ENCODE data around the gene DGKQ. TPM values are rescaled to one million over a fixed set of nuclear protein-coding genes. Genes with fewer than 3 reads are reported as not detected.

DGKQ gene
- total RNA-seq, 2 donors from 2014 or later, result 3.1 to 4.8 TPM

- no peaks in the 10 kb centered on the region for H3K9me3 ChIP-seq
- no peak for DNase-seq (ENCODE audit: low spot score)
- TF ChIP-seq, protein P1, sequence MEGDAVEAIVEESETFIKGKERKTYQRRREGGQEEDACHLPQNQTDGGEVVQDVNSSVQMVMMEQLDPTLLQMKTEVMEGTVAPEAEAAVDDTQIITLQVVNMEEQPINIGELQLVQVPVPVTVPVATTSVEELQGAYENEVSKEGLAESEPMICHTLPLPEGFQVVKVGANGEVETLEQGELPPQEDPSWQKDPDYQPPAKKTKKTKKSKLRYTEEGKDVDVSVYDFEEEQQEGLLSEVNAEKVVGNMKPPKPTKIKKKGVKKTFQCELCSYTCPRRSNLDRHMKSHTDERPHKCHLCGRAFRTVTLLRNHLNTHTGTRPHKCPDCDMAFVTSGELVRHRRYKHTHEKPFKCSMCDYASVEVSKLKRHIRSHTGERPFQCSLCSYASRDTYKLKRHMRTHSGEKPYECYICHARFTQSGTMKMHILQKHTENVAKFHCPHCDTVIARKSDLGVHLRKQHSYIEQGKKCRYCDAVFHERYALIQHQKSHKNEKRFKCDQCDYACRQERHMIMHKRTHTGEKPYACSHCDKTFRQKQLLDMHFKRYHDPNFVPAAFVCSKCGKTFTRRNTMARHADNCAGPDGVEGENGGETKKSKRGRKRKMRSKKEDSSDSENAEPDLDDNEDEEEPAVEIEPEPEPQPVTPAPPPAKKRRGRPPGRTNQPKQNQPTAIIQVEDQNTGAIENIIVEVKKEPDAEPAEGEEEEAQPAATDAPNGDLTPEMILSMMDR (IDR thresholded peaks at IDR 0.05), result no peak
- no peak overlapping the region for H3K4me3 ChIP-seq
- no peaks in the 10 kb centered on the region for H3K27me3 ChIP-seq
- H3K4me1 ChIP-seq, result peaks cover 0 to 34% of the 10 kb centered on the region in 2 donors
- H3K36me3 ChIP-seq, result no peaks in the 10 kb centered on the region
- H3K27ac ChIP-seq, result no peak overlapping the region
These were observed 4.6 kb downstream of the DGKQ start for GRCh38 chr4:968621-969394.

DNA sequence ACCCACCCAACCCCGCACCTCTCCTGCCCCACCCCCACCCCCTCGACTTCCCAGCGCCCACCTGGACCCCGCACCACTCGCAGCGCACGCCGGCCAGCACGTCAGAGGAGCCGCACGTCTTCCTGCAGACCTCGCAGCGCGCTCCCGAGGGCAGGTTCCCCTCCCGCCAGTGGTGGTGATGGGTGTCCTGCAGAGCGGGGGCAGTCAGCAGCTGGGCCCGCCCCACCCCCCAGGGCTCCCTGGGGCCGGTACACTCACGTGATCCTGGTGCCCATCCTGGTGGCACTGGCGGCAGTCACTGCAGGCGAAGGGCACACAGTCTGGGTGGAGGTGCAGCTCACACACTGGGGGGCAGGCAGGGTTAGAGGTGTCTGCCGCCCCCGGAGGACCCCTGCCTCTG is 5.1 kb downstream of the DGKQ start:
- DNase-seq (ENCODE audit: low spot score), result no peak
- Histone ChIP-seq H3K4me1 (peaks cover 0 to 32% of the 10 kb centered on the region in 2 donors), H3K4me3 (peak overlapping the region in 1 of 2 donors; percentile 21), H3K9me3 (no peaks in the 10 kb centered on the region), H3K27me3 (no peaks in the 10 kb centered on the region), H3K27ac (no peak overlapping the region), H3K36me3 (no peaks in the 10 kb centered on the region)
- TF ChIP-seq, protein P1 (IDR thresholded peaks at IDR 0.05), result no peak

DNA sequence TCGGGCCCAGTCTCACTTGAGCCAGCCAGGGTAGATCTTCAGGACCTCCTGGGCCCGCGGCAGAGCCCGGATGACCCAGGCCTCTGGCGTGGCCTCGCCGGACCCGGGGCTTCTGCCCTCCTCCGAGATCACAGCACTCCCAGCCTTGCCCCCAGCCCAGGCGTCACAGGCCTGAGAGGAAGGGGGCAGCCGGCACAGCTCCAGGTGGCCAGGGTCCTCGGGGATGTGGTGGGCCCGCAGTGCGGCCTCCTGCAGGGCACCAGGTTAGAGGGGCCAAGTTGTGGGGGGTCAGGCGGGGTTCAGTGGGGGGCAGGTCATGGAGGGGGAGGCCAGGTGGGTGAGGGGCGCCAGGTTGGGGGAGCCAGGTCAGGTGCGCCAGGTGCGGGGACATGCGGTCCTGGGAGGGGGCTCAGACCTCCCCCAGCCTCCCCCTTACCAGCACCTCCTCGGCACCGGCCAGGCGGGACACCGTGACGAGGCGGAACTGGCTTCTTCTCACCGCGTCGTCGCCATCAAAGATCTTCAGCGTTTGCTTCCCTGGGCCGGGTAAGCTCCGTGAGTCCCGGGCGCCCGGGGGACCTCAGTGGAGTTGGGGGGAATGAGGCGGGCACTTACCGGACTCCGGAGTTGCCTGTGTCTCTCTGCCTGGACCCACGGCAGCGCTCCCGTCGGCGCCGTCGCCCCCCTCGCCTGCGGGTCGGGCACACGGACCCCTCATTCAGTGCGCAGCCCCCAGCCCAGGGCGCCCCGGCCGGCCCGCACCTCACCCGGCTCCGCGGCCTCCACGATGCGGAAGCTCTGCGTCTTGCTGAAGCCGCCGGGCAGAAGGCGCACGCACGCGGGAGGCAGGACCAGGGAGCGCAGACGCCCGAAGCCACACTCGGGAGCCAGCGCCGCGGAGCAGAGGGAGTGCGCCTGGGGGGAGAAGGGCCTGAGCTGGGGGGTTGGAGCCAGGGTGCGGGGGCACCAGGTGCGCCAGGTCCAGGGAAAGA is 6.0 kb downstream of the DGKQ start:
- H3K9me3 ChIP-seq, result no peaks in the 10 kb centered on the region
- no peaks in the 10 kb centered on the region for H3K27me3 ChIP-seq
- H3K36me3 ChIP-seq, result peaks cover 4% of the 10 kb centered on the region
- H3K4me1 ChIP-seq, result peaks cover 0 to 26% of the 10 kb centered on the region in 2 donors
- peak overlapping the region in 1 of 2 donors; percentile 21 for H3K4me3 ChIP-seq
- no peak overlapping the region for H3K27ac ChIP-seq
- TF ChIP-seq, protein P1 (IDR thresholded peaks at IDR 0.05), result no peak
- no peak for DNase-seq (ENCODE audit: low spot score)

DNA sequence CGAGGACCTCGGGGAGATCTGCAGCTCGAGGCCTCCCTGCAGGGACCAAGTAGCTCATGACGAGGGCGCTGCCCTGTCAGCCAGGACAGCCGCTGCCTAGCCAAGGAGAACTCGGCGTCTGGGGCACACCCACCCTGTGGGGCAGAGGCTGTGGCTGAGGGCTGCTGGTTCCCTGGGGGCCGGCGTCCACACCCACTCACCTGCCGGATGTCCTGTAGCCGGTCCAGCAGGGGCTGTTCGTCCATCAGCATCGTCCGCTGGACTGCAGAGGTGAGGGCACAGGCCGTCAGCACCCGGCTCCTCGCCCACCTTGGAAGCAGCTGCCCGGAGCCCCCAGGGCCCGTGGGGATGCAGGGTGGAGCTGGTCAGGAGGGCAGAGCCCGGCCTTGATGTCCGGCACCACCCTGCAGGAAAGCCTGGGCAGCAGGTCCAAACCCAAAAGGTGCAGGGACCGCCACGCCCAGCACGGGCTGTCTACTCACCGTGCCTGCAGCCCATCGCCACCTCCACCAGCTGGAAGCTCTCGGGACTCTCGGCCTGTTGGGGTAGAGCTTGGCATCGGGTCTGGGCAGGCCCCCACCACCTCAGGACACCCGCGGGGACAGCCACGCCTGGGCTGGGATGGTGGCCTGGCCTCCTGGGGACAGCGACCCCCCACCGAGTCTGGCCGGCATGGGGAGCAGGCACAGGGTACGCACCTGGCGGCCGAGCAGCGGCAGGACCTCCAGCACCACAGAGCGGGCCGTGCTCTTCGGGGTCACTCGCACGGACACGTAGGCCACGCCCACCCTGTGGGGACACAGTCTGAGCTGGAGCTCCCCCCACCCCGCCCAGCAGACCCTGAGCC is 6.9 kb downstream of the DGKQ start:
- Histone ChIP-seq H3K4me3 (no peak overlapping the region), H3K4me1 (peaks cover 0 to 17% of the 10 kb centered on the region in 2 donors), H3K9me3 (no peaks in the 10 kb centered on the region), H3K27ac (no peak overlapping the region), H3K36me3 (peaks cover 9% of the 10 kb centered on the region), H3K27me3 (no peaks in the 10 kb centered on the region)
- no peak for DNase-seq (ENCODE audit: low spot score)
- TF ChIP-seq, protein P1 (IDR thresholded peaks at IDR 0.05), result no peak

DNA sequence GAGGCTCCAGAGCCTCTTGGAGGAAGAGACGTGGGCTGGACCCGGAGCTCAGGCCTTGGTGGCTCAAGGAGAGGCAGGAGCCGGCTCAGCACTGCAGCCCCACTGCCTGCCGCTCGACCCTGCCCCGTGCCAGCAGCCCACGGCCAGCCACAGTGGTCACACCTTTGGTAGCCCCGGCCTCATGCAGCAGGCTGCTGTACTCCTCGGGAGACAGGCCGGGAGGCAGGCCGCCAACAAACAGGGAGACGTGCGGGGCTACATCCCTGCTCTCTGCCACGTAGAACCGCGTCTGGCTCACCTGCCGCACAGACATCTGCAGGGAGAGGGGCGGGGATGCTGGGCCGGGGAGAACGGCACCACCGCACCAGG is 7.6 kb downstream of the DGKQ start:
- DNase-seq (ENCODE audit: low spot score), result no peak
- H3K27me3 ChIP-seq, result no peaks in the 10 kb centered on the region
- TF ChIP-seq, protein P1 (IDR thresholded peaks at IDR 0.05), result no peak
- H3K36me3 ChIP-seq, result peaks cover 9% of the 10 kb centered on the region
- H3K4me3 ChIP-seq, result no peak overlapping the region
- H3K27ac ChIP-seq, result no peak overlapping the region
- peaks cover 0 to 14% of the 10 kb centered on the region in 2 donors for H3K4me1 ChIP-seq
- no peaks in the 10 kb centered on the region for H3K9me3 ChIP-seq
